Measurements from ENCODE around the gene UQCC2.

UQCC2 gene

GRCh38 chr6:33739571-33739970 lies 28.1 kb upstream of the UQCC2 start:
- ATAC-seq, result no peak
- no peak for TF ChIP-seq RARB (CRISPR knock-in tag; IDR thresholded peaks at IDR 0.05)
- no peak for TF ChIP-seq TSHZ2 (CRISPR knock-in tag; IDR thresholded peaks at IDR 0.05)
- TF ChIP-seq SNAI2 (CRISPR knock-in tag; IDR thresholded peaks at IDR 0.05), result no peak
- TF ChIP-seq ISL1 (CRISPR knock-in tag; IDR thresholded peaks at IDR 0.05), result no peak
- TF ChIP-seq POU6F1 (CRISPR knock-in tag; IDR thresholded peaks at IDR 0.05; ENCODE audit: borderline replicate concordance, low read depth), result no peak
- TF ChIP-seq BACH2 (CRISPR knock-in tag; IDR thresholded peaks at IDR 0.05; ENCODE audit: borderline replicate concordance), result no peak
- TF ChIP-seq ZFP30 (CRISPR knock-in tag; IDR thresholded peaks at IDR 0.05), result no peak
- TF ChIP-seq TOX (CRISPR knock-in tag; IDR thresholded peaks at IDR 0.05; ENCODE audit: borderline replicate concordance), result no peak
- no peak for TF ChIP-seq CSRNP3 (CRISPR knock-in tag; IDR thresholded peaks at IDR 0.05)

GRCh38 chr6:33738879-33739278 lies 27.4 kb upstream of the UQCC2 start:
- TF ChIP-seq ZFP3 (CRISPR knock-in tag; IDR thresholded peaks at IDR 0.05) (no peak), SNAI2 (CRISPR knock-in tag; IDR thresholded peaks at IDR 0.05) (no peak), PPARA (CRISPR knock-in tag; IDR thresholded peaks at IDR 0.05; ENCODE audit: borderline replicate concordance) (no peak), CREB5 (CRISPR knock-in tag; IDR thresholded peaks at IDR 0.05; ENCODE audit: low read depth) (no peak), ISL1 (CRISPR knock-in tag; IDR thresholded peaks at IDR 0.05) (no peak), ARNTL (CRISPR knock-in tag; IDR thresholded peaks at IDR 0.05; ENCODE audit: borderline replicate concordance, low read depth) (no peak), ZNF8 (CRISPR knock-in tag; IDR thresholded peaks at IDR 0.05) (no peak), POU6F1 (CRISPR knock-in tag; IDR thresholded peaks at IDR 0.05; ENCODE audit: borderline replicate concordance, low read depth) (no peak), ZNF565 (CRISPR knock-in tag; conservative IDR thresholded peaks at IDR 0.05; ENCODE audit: low read depth) (no peak), TSHZ2 (CRISPR knock-in tag; IDR thresholded peaks at IDR 0.05) (no peak), RARB (CRISPR knock-in tag; IDR thresholded peaks at IDR 0.05) (no peak), ZFP30 (CRISPR knock-in tag; IDR thresholded peaks at IDR 0.05) (no peak), TCF4 (CRISPR knock-in tag; IDR thresholded peaks at IDR 0.05; ENCODE audit: borderline replicate concordance) (no peak), PATZ1 (CRISPR knock-in tag; IDR thresholded peaks at IDR 0.05; ENCODE audit: borderline replicate concordance) (no peak)
- no peak for ATAC-seq
